ENCODE results near the gene FYN.
A peak's percentile ranks its signal among the peaks of the same experiment; 100 is the strongest.

The FYN gene

DNA sequence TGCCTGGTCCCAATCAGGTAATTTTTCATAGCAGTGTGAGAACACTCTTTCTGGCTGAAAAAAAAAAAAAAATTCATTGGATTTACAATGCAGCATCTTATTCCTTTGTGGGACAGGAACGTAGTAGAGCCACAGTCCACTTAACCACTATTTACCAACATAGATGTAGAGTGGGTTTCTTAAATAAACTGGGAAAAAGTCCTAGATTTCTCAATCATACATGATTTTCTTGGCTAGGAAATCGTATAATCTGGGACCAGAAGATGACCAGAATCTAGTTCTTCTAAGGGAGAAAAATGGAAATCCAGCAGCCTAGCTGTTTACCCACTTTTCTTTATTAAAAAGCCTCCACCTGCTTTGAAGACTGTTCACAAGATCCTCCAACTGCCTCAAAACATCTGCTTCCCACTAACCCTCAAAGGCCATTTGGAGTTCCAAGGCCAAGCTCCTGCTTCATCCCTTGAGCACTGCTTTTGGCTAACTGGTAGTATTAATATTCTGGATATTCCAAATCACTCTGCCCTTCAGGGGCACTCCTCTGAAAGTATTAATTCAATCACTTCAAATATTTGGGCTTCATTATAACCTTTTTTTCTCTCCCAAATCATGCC is 70.4 kb downstream of the FYN start:
- Mint-ChIP-seq H3K4me1 (peaks cover 98% of the 10 kb centered on the region), H3K27ac (peak overlapping the region; percentile 97), H3K9me3 (no peaks in the 10 kb centered on the region), H3K27me3 (no peaks in the 10 kb centered on the region), H3K4me3 (peak overlapping the region; percentile 85), H3K36me3 (peaks cover 38% of the 10 kb centered on the region)

DNA sequence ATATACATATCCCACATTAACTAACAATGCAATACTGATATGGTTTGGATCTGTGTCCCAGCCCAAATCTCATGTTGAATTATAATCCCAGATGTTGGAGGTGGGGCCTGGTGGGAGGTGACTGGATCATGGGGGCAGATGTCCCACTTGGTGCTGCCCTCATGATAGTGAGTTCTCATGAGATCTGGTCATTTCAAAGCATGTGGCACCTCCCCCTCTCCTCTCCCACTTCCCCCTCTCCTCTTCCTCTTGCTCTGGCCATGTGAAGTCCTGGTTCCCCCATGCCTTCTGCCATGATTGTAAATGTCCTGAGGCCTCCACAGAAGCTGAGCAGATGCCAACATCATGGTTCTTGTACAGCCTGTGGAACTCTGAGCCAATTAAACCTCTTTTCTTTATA is 71.2 kb downstream of the FYN start:
- peak overlapping the region; percentile 93 for H3K27ac Mint-ChIP-seq
- H3K4me1 Mint-ChIP-seq, result peaks cover 96% of the 10 kb centered on the region
- H3K9me3 Mint-ChIP-seq, result no peaks in the 10 kb centered on the region
- no peaks in the 10 kb centered on the region for H3K27me3 Mint-ChIP-seq
- peaks cover 34% of the 10 kb centered on the region for H3K36me3 Mint-ChIP-seq
- peak overlapping the region; percentile 47 for H3K4me3 Mint-ChIP-seq

DNA sequence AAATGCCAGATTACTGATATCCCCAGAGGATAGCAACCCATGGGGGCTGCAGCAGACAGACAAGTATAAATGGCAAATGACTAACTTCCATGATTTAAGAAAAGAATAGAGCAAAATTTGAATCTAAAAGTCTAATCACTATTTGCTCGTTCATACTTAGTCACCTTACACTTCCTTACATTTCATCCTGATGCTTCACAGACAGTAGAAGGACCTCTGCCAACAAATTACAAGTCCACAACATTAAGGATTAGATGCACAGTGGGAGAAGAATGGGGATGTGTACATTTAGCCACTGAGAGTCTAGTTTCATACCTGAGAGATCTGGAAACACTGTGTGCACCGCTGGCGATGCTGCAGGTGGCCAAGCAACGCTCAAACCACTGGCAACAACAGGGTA is 72.4 kb downstream of the FYN start:
- H3K4me1 Mint-ChIP-seq, result peaks cover 96% of the 10 kb centered on the region

DNA sequence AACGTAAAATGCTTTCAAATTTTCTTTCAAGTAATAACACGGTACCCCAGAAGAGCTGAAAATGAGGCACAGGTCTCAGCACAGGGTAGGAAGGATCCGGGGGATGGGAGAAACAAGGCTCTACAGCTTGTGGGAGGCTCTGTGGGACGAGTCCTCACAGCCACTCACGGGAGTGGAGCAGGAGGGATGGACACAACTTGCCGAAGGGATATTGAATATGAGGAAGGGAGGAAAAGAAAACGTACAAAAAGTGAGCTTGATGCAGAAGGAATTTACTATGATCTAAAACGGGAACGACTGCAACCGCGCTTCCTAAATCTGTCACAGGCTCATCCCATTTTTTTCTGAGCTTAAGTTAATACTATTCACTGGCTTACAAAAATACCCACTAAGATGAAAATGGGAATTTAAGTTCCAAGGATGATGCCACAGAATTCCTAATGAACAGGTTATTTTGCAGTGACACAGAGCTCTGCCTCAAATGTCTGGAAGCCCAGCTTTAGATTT is 72.9 kb downstream of the FYN start:
- H3K9me3 Mint-ChIP-seq, result no peaks in the 10 kb centered on the region
- peaks cover 96% of the 10 kb centered on the region for H3K4me1 Mint-ChIP-seq
- peak overlapping the region; percentile 83 for H3K27ac Mint-ChIP-seq
- H3K27me3 Mint-ChIP-seq, result no peaks in the 10 kb centered on the region
- H3K4me3 Mint-ChIP-seq, result peak overlapping the region; percentile 47
- H3K36me3 Mint-ChIP-seq, result peaks cover 42% of the 10 kb centered on the region

More for the DNA sequence above, 72.4 kb downstream of the FYN start:
- Mint-ChIP-seq H3K36me3 (peaks cover 39% of the 10 kb centered on the region), H3K27ac (peak overlapping the region; percentile 83), H3K27me3 (no peaks in the 10 kb centered on the region), H3K4me3 (peak overlapping the region; percentile 37), H3K9me3 (no peaks in the 10 kb centered on the region)

DNA sequence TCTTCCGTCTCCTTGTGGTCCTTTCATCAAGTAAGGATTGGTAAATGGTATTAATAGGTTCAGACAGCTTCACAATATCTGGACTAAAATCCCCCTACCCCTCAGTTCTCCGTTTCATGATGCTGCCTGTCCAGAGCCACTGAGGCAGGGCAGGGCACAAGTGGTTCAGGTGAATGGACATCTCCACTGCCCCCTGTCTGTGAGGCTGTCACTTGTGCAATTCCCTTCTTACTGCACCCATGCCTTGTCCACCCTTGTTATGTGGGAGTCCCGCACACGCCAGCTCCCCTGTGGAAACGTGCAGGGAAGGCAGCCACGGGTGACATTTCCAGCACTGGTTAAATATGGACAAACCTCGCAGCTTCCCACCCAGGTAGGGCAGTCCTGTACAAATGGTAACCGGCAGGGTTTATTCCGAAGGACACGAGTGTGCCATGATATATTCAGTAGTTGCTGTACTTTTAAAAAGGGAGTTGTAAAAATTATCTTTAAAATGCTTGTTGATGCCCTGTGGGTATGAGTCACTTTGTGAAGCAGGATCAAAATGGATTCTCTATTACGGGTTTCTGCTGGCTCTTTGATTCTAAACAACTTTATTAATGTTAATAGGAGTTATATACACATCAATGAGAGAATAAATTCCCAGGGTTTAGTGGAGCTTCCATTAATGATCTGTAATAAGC is 73.5 kb downstream of the FYN start:
- Mint-ChIP-seq H3K4me3 (peak overlapping the region; percentile 47), H3K4me1 (peaks cover 96% of the 10 kb centered on the region), H3K9me3 (no peaks in the 10 kb centered on the region), H3K27me3 (no peaks in the 10 kb centered on the region), H3K36me3 (peaks cover 44% of the 10 kb centered on the region), H3K27ac (peak overlapping the region; percentile 92)

DNA sequence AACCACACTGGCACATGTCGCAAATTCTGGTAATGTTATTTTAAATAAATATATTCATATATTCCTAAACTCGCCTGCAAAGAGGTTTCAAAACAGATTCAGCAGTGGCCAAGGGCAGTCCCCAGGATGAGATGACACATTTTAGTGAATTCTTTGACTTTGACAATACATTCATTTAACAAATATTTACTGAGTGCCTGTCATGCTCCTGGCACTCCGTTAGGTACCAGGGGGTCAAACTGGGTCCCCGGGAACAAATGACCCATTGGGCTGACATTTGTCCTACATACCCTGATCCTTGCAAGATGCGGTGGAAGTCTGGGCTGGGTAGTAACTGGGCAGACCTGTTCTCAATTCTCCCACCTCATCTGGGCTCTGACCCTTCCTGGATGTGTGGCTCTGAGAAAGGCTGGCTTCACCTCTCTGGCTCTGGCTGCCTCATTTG is 74.9 kb downstream of the FYN start:
- no peaks in the 10 kb centered on the region for H3K27me3 Mint-ChIP-seq
- peaks cover 96% of the 10 kb centered on the region for H3K4me1 Mint-ChIP-seq
- no peak overlapping the region for H3K4me3 Mint-ChIP-seq
- H3K36me3 Mint-ChIP-seq, result peaks cover 50% of the 10 kb centered on the region
- peak overlapping the region; percentile 92 for H3K27ac Mint-ChIP-seq
- no peaks in the 10 kb centered on the region for H3K9me3 Mint-ChIP-seq

DNA sequence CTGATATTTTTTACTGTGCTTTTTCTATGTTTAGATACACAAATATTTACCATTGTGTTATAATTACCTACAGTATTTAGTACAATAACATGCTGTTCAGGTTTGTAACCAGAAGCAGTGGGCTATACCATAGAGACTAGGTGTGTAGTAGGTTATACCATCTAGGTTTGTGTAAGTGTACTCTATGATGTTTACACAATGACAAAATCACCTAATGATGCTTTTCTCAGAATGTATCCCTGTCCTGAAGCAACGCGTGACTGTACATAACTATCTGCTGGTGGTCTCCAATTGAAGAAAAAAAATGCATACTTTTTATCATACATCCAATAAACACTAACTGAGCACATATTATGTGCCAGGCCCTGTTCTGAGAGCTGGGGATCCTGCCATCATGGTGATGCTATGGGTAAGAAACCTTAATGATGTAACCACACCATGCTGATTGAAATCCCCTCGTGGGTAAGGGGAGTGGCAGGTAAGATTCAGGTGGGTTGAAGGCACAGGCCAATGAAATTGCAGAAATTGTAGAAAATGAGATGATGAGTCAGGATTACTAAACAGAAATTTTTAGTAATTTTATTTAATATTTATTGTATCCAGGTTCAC is 76.8 kb downstream of the FYN start:
- Mint-ChIP-seq H3K36me3 (peaks cover 48% of the 10 kb centered on the region), H3K4me1 (peaks cover 96% of the 10 kb centered on the region), H3K4me3 (peak overlapping the region; percentile 40)

DNA sequence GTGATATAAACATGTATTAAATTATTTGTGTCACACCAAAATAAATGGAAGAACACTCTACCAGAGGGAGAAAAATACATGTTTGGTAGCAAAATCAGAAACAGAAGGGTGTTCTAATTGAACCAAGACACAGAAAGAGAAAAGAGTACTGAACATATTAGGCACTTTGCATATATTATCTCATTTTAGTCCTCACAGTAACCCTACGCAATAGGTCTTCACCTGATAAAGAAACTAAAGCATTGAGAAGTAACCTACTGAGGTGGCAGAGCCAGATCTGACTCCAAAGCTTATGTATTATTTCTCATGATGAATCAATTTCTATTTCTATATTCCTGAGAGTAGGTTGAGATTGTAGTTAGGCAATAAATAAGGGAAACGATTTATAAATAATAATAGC is 77.7 kb downstream of the FYN start:
- peaks cover 44% of the 10 kb centered on the region for H3K36me3 Mint-ChIP-seq
- H3K4me1 Mint-ChIP-seq, result peaks cover 96% of the 10 kb centered on the region
- peak overlapping the region; percentile 97 for H3K27ac Mint-ChIP-seq

More for the DNA sequence above, 76.8 kb downstream of the FYN start:
- Mint-ChIP-seq H3K27ac (peak overlapping the region; percentile 97), H3K27me3 (no peaks in the 10 kb centered on the region), H3K9me3 (no peaks in the 10 kb centered on the region)

DNA sequence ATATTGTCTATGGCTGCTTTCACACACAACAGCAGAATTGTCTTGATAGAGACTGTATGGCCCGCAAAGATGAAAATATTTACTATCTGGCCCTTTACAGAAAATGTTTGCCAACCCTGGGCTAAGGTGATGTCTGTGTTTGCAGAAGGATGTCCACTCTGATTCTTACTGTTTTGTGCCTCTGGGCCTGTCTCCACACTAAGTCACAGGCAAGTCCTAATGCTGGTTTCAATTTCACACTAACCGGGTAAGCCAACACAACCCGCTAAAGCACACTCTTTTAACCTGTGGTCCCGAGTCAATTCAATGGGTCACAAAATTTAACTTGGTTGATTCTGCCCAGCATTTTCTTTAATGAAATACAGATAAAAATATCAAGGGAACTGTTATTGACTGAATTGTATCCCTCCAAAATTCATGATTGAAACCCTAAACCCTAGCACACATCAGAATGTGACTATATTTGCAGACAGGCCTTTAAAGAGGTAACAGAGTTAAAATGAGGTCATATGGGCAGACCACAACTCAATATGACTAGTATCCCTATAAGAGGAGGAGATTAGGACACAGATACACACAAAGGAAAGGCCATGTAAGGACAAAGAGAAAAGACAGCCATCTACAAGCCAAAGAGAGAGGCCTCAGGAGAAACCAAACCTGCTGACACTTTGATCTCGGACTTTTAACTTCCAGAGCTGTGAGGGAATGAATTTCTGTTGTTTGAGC is 78.4 kb downstream of the FYN start:
- Mint-ChIP-seq H3K36me3 (peaks cover 41% of the 10 kb centered on the region), H3K27me3 (no peaks in the 10 kb centered on the region), H3K4me3 (peak overlapping the region; percentile 66), H3K9me3 (no peaks in the 10 kb centered on the region), H3K4me1 (peaks cover 94% of the 10 kb centered on the region), H3K27ac (peak overlapping the region; percentile 97)

More for the DNA sequence above, 77.7 kb downstream of the FYN start:
- Mint-ChIP-seq H3K9me3 (no peaks in the 10 kb centered on the region), H3K27me3 (no peaks in the 10 kb centered on the region), H3K4me3 (peak overlapping the region; percentile 66)

DNA sequence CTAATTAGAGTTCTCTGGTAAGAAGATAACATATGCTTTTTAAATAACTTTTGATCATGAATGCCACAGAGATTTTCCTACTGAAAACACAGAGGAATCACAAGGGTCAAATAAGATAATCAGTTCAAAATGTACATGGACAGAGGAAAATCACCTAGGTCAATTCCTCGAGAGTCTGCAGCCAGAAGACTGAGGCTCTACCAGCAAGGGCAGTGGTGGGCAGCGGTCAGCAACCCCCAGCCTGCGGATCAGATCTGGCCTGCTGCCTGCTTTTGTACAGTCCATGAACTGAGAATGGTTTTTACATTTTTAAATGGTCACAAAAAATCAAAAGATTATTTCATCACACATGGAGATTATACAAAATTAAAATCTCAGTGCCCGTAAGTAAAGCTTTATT is 79.0 kb downstream of the FYN start:
- Mint-ChIP-seq H3K36me3 (peaks cover 35% of the 10 kb centered on the region), H3K9me3 (no peaks in the 10 kb centered on the region), H3K27me3 (no peaks in the 10 kb centered on the region), H3K4me3 (peak overlapping the region; percentile 66), H3K27ac (peak overlapping the region; percentile 97), H3K4me1 (peaks cover 88% of the 10 kb centered on the region)

DNA sequence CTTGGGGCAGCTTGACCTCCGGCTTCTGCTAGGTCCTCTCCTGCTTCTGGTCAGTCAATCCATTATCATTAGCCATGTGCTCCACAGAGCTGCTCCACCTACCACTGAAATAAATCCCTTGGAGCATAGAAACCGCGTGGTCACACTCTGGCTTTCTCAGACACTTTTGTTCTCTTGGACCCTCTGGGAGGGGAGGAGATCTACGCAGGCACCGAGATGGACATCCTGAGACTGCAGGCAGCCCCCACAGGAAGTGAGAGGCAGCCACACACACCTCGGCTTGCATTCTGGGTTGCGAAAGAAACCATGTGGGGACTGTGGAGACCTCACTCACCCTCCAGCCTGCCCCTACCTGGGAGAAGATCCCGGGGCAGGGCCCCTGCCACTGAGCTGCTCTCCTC is 79.5 kb downstream of the FYN start:
- Mint-ChIP-seq H3K4me3 (peak overlapping the region; percentile 66), H3K27ac (peak overlapping the region; percentile 97), H3K36me3 (peaks cover 32% of the 10 kb centered on the region), H3K27me3 (no peaks in the 10 kb centered on the region), H3K4me1 (peaks cover 82% of the 10 kb centered on the region), H3K9me3 (no peaks in the 10 kb centered on the region)

DNA sequence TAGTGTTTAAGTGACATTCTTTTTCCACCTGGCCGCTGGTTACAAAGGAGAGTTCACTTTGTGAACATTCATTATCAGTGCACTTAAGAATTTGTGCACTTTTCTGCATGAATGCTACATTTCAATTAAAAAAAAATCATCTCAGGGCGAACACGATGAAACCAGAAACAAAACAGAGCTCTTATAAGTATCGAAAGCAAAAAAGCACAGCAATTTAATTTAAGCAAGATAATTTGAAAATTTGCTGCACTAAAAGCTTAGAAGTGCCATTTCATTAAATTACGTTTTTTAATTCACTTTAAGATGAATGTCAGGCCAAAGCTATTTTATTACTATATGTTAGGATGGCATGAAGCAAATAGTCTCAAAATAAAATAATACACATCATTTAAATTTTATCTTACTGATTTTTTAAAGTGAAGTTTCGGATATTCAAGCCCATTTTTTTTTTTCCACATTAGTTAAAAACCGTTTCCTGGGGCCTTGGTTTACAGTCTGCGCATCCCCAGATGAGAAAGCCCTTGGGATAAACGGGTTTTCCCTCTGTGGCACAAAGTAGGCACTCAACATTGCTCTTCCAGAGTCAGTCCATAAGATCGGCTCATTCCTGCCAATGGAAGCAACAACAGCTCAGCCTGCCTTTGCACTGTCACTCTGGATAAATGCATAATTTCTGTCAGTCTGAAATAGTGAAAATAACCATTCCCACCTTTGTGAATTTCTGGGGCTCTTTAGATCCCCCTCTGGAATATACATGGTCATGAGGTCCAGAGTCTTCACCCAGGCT is 80.1 kb downstream of the FYN start:
- peaks cover 32% of the 10 kb centered on the region for H3K36me3 Mint-ChIP-seq
- peaks cover 76% of the 10 kb centered on the region for H3K4me1 Mint-ChIP-seq
- H3K27ac Mint-ChIP-seq, result peak overlapping the region; percentile 97
- H3K4me3 Mint-ChIP-seq, result peak overlapping the region; percentile 69
- H3K9me3 Mint-ChIP-seq, result no peaks in the 10 kb centered on the region
- no peaks in the 10 kb centered on the region for H3K27me3 Mint-ChIP-seq

DNA sequence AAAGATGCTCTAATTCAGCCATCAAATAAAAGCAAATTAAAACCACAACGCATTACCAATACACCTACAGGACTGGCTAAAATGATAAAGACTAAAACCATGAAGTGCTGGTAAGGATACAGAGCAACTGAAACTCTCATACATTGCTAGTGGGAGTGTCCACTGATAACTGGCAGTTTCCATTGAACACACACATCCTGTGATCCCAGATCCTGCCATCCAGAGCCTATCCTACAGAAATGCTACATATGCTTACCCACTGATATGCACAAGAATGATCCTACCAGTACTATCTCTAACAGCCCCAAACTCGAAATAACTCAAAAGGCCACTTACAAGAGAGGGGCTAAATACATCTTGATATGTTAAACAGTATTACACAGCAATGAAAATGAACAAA is 81.0 kb downstream of the FYN start:
- Mint-ChIP-seq H3K4me3 (peak overlapping the region; percentile 12), H3K27me3 (no peaks in the 10 kb centered on the region), H3K36me3 (peaks cover 33% of the 10 kb centered on the region), H3K9me3 (no peaks in the 10 kb centered on the region), H3K27ac (peak overlapping the region; percentile 92), H3K4me1 (peaks cover 72% of the 10 kb centered on the region)

DNA sequence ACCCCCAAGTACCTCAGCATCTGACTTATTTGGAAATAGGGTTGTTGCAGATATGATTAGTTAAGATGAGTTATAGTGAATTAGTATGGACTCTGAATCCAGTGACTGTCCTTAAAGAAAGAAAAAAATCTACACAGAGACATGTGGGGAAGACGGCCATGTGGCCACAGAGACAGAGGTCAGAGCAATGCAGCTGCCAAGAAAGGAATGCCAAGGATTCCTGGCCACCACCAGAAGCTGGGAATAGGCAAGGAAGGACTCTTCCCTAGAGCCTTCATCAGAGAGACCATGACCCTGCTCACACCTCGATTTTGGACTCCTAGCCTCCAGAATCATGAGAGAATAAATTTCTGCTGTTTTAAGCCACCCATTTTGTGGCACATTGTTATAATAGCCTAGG is 81.8 kb downstream of the FYN start:
- Mint-ChIP-seq H3K27me3 (no peaks in the 10 kb centered on the region), H3K4me3 (peak overlapping the region; percentile 12), H3K9me3 (no peaks in the 10 kb centered on the region), H3K4me1 (peaks cover 63% of the 10 kb centered on the region), H3K36me3 (peaks cover 30% of the 10 kb centered on the region), H3K27ac (peak overlapping the region; percentile 92)

DNA sequence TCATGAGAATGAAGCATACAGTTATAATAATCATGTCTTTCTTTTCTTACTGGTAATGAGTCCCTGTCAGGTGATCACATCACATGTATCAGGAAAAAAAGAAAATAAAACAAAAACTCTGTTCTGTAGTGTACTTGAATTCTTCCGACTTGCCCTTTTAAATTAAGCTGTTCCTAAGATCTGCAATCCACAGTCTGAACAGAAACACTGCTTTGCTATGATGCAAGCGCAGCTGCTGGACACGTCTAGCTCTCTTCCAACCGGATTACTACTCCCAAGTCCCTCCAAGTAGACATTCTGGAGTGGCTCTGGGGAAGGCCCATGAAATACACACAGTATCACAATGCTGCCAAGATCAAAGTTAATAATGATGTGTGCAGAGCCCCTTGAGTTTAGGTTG is 83.7 kb downstream of the FYN start:
- H3K4me3 Mint-ChIP-seq, result no peak overlapping the region
- no peaks in the 10 kb centered on the region for H3K27me3 Mint-ChIP-seq
- H3K9me3 Mint-ChIP-seq, result no peaks in the 10 kb centered on the region
- no peak overlapping the region for H3K27ac Mint-ChIP-seq
- peaks cover 26% of the 10 kb centered on the region for H3K36me3 Mint-ChIP-seq
- H3K4me1 Mint-ChIP-seq, result peaks cover 61% of the 10 kb centered on the region
